Muscle of leg (tissue), 11 donors: ENCODE measurements around the gene ARHGAP42. TPM values are rescaled to one million over a fixed set of nuclear protein-coding genes. Genes with fewer than 3 reads are reported as not detected.
A peak's percentile ranks its signal among the peaks of the same experiment; 100 is the strongest.

Source experiments
- DNase-seq: peaks from one replicate; pipeline ENCODE4 v3.0.0; 2013
- H3K27ac ChIP-seq: one replicate; pipeline ENCODE4 v1.5.1; 2013; ENCODE audit warnings: mild to moderate bottlenecking, low read length, control low read depth
- H3K27me3 ChIP-seq: one replicate; pipeline ENCODE4 v1.6.1; 2013; ENCODE audit warnings: low read length; ENCODE audit not compliant: control insufficient read depth, insufficient read depth
- H3K36me3 ChIP-seq: one replicate; pipeline ENCODE4 v1.6.1; 2013; ENCODE audit warnings: low read length; ENCODE audit not compliant: control insufficient read depth, insufficient read depth
- H3K4me1 ChIP-seq: one replicate; pipeline ENCODE4 v1.6.1; 2013; ENCODE audit warnings: low read length; ENCODE audit not compliant: control insufficient read depth, insufficient read depth
- H3K4me3 ChIP-seq: one replicate; pipeline ENCODE4 v1.5.1; 2013; ENCODE audit warnings: low read length, control low read depth
- H3K9me3 ChIP-seq: replicated peaks from 2 replicates; pipeline ENCODE4 v1.6.1; 2013; ENCODE audit warnings: low read depth, low read length; ENCODE audit not compliant: control insufficient read depth
- WGBS: methylation state at CpG from one replicate; pipeline ENCODE4 v1.1.5; 2013; ENCODE audit warnings: missing lambda C conversion rate; ENCODE audit not compliant: insufficient coverage; 5-methylcytosine and 5-hydroxymethylcytosine counted together
- polyA plus RNA-seq, 8 donors: library from polyadenylated mRNA; unstranded; fragments of 120-200 nt; gene quantifications; one replicate each; pipeline versions ENCODE4 v1.2.1 to v1.2.3, GENCODE V29; 2013; ENCODE audit warnings: inconsistent platforms in 1 of 8, low replicate concordance in 1 of 8; ENCODE audit not compliant: insufficient read length in 8 of 8, insufficient read depth in 1 of 8
- total RNA-seq: library from RNA; stranded (reverse); fragments of 120-200 nt; gene quantifications from one replicate; pipeline ENCODE4 v1.2.4, GENCODE V29; 2013

Gene ARHGAP42
- total and polyA plus RNA-seq, 9 donors, result 17.8 to 29.6 (median 24.4) TPM

- Histone ChIP-seq H3K9me3 (no peaks in the 10 kb centered on the region), H3K27me3 (no peaks in the 10 kb centered on the region), H3K36me3 (no peaks in the 10 kb centered on the region), H3K27ac (no peak overlapping the region), H3K4me1 (no peaks in the 10 kb centered on the region), H3K4me3 (no peak overlapping the region)
- WGBS, result no CpG with 5 or more reads among the region's 2 CpGs
- DNase-seq, result no peak
Measured at GRCh38 chr11:100810146-100810545, 123.1 kb downstream of the ARHGAP42 start.

DNA sequence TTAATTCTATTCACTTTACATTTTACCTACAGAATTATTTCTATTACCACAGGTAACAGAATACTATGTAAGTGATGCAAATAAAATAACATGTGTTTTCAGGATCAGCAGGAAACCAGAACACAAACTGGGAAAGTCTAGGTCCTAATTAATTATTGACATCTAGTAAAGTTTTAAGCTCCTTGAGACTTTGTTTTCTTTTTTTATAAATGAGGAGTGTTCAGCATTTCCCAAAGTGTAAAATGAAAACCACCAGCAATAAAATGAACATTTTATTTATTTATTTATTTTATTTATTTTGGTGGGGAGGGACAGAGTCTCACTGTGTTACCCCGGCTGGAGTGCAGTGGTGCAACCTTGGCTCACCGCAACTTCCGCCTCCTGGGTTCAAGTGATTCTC, 123.6 kb downstream of the ARHGAP42 start:
- WGBS, result 100% methylated on average over 3 of the region's 3 CpGs
- H3K36me3 ChIP-seq, result no peaks in the 10 kb centered on the region
- H3K27ac ChIP-seq, result no peak overlapping the region
- no peak for DNase-seq
- H3K27me3 ChIP-seq, result no peaks in the 10 kb centered on the region
- H3K4me3 ChIP-seq, result no peak overlapping the region
- H3K9me3 ChIP-seq, result no peaks in the 10 kb centered on the region
- no peaks in the 10 kb centered on the region for H3K4me1 ChIP-seq

- Histone ChIP-seq H3K36me3 (no peaks in the 10 kb centered on the region), H3K4me1 (no peaks in the 10 kb centered on the region), H3K27ac (no peak overlapping the region), H3K9me3 (no peaks in the 10 kb centered on the region), H3K27me3 (no peaks in the 10 kb centered on the region), H3K4me3 (no peak overlapping the region)
- no peak for DNase-seq
- 79% methylated on average over 2 of the region's 2 CpGs for WGBS
Measured at GRCh38 chr11:100812517-100812916, 125.4 kb downstream of the ARHGAP42 start.

- WGBS, result no CpG with 5 or more reads among the region's 1 CpG
- Histone ChIP-seq H3K9me3 (no peaks in the 10 kb centered on the region), H3K4me3 (no peak overlapping the region), H3K4me1 (no peaks in the 10 kb centered on the region), H3K27ac (no peak overlapping the region), H3K36me3 (no peaks in the 10 kb centered on the region), H3K27me3 (no peaks in the 10 kb centered on the region)
- no peak for DNase-seq
Measured at GRCh38 chr11:100815787-100816330, 128.8 kb downstream of the ARHGAP42 start.

DNA sequence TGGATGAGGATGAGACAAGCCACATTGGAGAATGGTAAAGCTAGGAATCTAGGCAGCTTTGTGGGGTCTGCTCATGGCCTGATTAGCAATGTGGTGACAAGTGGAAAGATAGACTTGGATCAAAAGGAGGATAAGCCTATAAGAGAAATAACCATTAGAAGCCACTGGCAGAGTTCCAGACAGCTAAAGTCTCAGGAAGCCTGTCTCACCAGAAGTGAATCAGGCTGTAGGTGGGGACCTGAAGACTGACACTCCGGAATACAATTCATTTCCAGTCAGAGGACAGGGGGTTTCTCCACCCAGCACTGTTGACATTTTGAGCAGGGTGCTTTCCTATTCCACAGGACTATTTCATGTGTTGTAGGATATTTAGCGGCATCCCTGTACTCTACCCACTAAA, 129.7 kb downstream of the ARHGAP42 start:
- Histone ChIP-seq H3K9me3 (no peaks in the 10 kb centered on the region), H3K4me3 (no peak overlapping the region), H3K36me3 (no peaks in the 10 kb centered on the region), H3K27me3 (no peaks in the 10 kb centered on the region), H3K4me1 (no peaks in the 10 kb centered on the region), H3K27ac (no peak overlapping the region)
- no CpG with 5 or more reads among the region's 2 CpGs for WGBS
- no peak for DNase-seq

DNA sequence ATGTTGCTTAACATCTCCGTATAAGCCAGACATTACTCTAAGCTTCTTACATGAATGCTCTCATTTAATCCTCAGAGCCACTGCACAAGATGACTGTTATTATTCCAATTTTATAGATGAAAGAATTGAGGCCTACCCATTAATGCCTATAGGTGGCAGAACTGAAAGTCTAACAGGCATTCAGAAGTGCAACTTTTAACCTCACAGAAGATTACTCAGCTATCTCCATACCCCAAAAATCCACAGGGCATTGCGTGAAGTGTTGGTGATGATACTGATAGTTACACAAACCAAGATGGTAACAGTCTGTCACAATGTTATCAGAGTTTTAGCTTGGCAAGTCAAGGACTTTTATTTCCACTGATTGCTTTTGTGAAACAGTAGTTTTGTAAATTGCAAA, 130.5 kb downstream of the ARHGAP42 start:
- Histone ChIP-seq H3K36me3 (no peaks in the 10 kb centered on the region), H3K27me3 (no peaks in the 10 kb centered on the region), H3K4me3 (no peak overlapping the region), H3K9me3 (no peaks in the 10 kb centered on the region), H3K4me1 (no peaks in the 10 kb centered on the region), H3K27ac (no peak overlapping the region)
- WGBS, result no CpG with 5 or more reads among the region's 2 CpGs
- DNase-seq, result no peak

DNA sequence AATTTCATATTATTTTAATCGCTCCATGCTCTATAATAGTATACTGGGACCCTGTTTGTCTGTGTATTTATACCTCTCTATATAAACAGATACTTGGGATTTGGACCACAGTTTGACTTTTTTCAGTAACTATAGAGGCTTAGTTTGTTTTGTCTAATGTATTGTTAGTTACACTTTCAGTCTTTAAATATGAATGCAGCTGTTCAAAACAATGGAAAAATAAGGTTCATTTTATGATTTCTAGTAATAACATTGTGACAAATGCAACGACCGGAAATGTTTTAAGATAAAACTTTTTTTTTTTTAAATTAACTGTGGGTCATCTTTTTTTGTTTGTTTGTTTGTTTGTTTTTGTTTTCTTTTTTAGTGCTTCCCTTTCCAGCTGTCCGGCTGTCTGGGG, 133.5 kb downstream of the ARHGAP42 start:
- H3K9me3 ChIP-seq, result no peaks in the 10 kb centered on the region
- peak overlapping the region; percentile 42 for H3K27ac ChIP-seq
- peaks cover 8% of the 10 kb centered on the region for H3K4me1 ChIP-seq
- no peak overlapping the region for H3K4me3 ChIP-seq
- WGBS, result no CpG with 5 or more reads among the region's 4 CpGs
- DNase-seq, result peak; percentile 74
- no peaks in the 10 kb centered on the region for H3K27me3 ChIP-seq
- no peaks in the 10 kb centered on the region for H3K36me3 ChIP-seq

GRCh38 chr11:100821198-100821597, 134.1 kb downstream of the ARHGAP42 start:
- no peaks in the 10 kb centered on the region for H3K27me3 ChIP-seq
- no peak for DNase-seq
- H3K27ac ChIP-seq, result peak overlapping the region; percentile 42
- no peak overlapping the region for H3K4me3 ChIP-seq
- H3K9me3 ChIP-seq, result no peaks in the 10 kb centered on the region
- peaks cover 8% of the 10 kb centered on the region for H3K4me1 ChIP-seq
- no peaks in the 10 kb centered on the region for H3K36me3 ChIP-seq
- WGBS, result no CpG with 5 or more reads among the region's 2 CpGs

GRCh38 chr11:100823360-100823759, 136.3 kb downstream of the ARHGAP42 start:
- Histone ChIP-seq H3K4me1 (peaks cover 12% of the 10 kb centered on the region), H3K9me3 (no peaks in the 10 kb centered on the region), H3K27ac (peak overlapping the region; percentile 22), H3K4me3 (no peak overlapping the region), H3K27me3 (no peaks in the 10 kb centered on the region), H3K36me3 (no peaks in the 10 kb centered on the region)
- DNase-seq, result peak; percentile 76
- no CpG with 5 or more reads among the region's 1 CpG for WGBS

DNA sequence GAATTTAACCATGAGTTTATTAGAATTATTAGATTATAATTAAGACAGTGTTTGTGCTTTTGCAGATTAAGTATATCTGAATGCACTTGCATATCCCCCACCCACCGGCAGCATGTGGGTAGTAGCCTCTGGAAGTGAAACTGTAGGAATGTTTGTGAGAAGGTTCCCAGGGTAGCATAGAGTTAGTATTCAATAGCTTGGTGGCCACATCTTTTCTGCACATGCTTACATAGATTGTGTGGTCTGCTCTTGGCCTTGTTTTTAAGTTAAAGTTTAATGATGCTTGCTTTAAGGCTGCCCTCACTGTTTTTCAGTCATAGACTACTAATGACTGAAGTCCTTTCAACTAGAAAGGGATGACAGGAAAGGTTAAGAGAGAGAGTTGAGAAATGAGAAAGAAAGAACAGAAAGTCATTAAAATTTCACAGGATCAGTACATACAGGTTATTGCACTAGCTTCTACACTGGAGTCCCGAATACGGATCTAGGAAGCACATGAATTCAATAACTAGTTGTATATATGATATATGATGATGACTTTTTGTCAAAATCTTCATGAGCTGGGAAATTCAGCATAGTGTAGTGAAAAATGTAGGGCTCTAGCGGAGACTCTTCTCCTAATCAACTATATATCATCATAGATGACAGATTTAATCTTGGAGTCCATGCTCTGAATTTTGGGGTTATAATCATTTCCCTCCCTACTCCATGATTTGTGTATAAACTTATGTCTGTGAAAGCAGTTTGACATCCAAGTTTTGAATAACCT, 137.1 kb downstream of the ARHGAP42 start:
- Histone ChIP-seq H3K9me3 (no peaks in the 10 kb centered on the region), H3K27ac (peak overlapping the region; percentile 20), H3K36me3 (no peaks in the 10 kb centered on the region), H3K4me1 (peaks cover 12% of the 10 kb centered on the region), H3K27me3 (no peaks in the 10 kb centered on the region), H3K4me3 (no peak overlapping the region)
- DNase-seq, result no peak
- WGBS, result no CpG with 5 or more reads among the region's 4 CpGs
